OCI-LY1 (cell line): Measurements from ENCODE around the gene SLC9A7.

Experiments used
- CTCF ChIP-seq: fragments of 200-600 bp; sonication (generic), shearing (Covaris generic); IDR thresholded peaks from 2 replicates; pipeline ENCODE4 v1.5.1; 2017; ENCODE audit warnings: mild to moderate bottlenecking, antibody characterized with exemption, low read length, moderate library complexity, mixed read lengths
- EZH2 ChIP-seq: fragments of 200-600 bp; sonication (generic), shearing (Covaris generic); IDR thresholded peaks from 2 replicates; pipeline ENCODE4 v1.8.0; 2017; ENCODE audit warnings: borderline replicate concordance, mixed run types, mild to moderate bottlenecking, antibody characterized with exemption, low read length, moderate library complexity, mixed read lengths

- TF ChIP-seq EZH2, result no peak
- no peak for TF ChIP-seq CTCF
These were observed 110.3 kb downstream of the SLC9A7 start for GRCh38 chrX:46648660-46649059.
